DOHH2 (cell line): Measurements from ENCODE around the gene MAP3K5.

Source experiments
- H3F3A ChIP-seq: fragments of 200-600 bp; sonication (generic), shearing (Covaris generic); 2 replicates; pipeline ENCODE4 v1.6.0; 2016; ENCODE audit warnings: antibody characterized with exemption, mild to moderate bottlenecking; ENCODE audit not compliant: control insufficient read depth, insufficient read depth
- H3K27ac ChIP-seq: fragments of 200-600 bp; sonication (generic); 2 replicates; pipeline ENCODE4 v1.5.1; 2014; ENCODE audit warnings: low read depth, mild to moderate bottlenecking, low read length, moderate library complexity
- H3K27me3 ChIP-seq: fragments of 200-600 bp; sonication (generic); 2 replicates; pipeline ENCODE4 v1.6.1; 2014; ENCODE audit warnings: mild to moderate bottlenecking, low read length, mixed read lengths; ENCODE audit not compliant: control insufficient read depth
- H3K36me3 ChIP-seq: fragments of 200-600 bp; sonication (generic); 2 replicates; pipeline ENCODE4 v1.6.1; 2014; ENCODE audit warnings: mild to moderate bottlenecking, low read length, moderate library complexity, mixed read lengths; ENCODE audit not compliant: control insufficient read depth
- H3K4me1 ChIP-seq: fragments of 200-600 bp; sonication (generic); 2 replicates; pipeline ENCODE4 v1.6.1; 2014; ENCODE audit warnings: mild to moderate bottlenecking, low read length, mixed read lengths; ENCODE audit not compliant: control insufficient read depth
- H3K4me2 ChIP-seq: fragments of 200-600 bp; sonication (generic); 2 replicates; pipeline ENCODE4 v1.6.0; 2014; ENCODE audit warnings: mild to moderate bottlenecking, low read length, moderate library complexity
- H3K4me3 ChIP-seq: fragments of 200-600 bp; sonication (generic); 2 replicates; pipeline ENCODE4 v1.5.1; 2014; ENCODE audit warnings: mild to moderate bottlenecking, low read length, mixed read lengths
- H3K79me2 ChIP-seq: fragments of 200-600 bp; sonication (generic); 2 replicates; pipeline ENCODE4 v1.6.1; 2014; ENCODE audit warnings: mild to moderate bottlenecking, low read length, mixed read lengths; ENCODE audit not compliant: control insufficient read depth
- H3K9me2 ChIP-seq: fragments of 200-600 bp; sonication (generic); replicated peaks from 2 replicates; pipeline ENCODE4 v1.6.1; 2014; ENCODE audit warnings: mild to moderate bottlenecking, low read length, mixed read lengths; ENCODE audit not compliant: control insufficient read depth
- H3K9me3 ChIP-seq: fragments of 200-600 bp; sonication (generic); 2 replicates; pipeline ENCODE4 v1.6.1; 2014; ENCODE audit warnings: antibody characterized with exemption, low read length, mixed read lengths; ENCODE audit not compliant: control insufficient read depth, insufficient read depth
- H4K20me1 ChIP-seq: fragments of 200-600 bp; sonication (generic); 2 replicates; pipeline ENCODE4 v1.6.0; 2014; ENCODE audit warnings: low read depth, mild to moderate bottlenecking, antibody characterized with exemption, low read length, moderate library complexity; ENCODE audit not compliant: control insufficient read depth, insufficient read depth
- CTCF ChIP-seq: fragments of 200-600 bp; sonication (generic); IDR thresholded peaks from one replicate; pipeline ENCODE4 v1.5.1; 2014; ENCODE audit warnings: antibody characterized with exemption, mild to moderate bottlenecking, low read depth, low read length; ENCODE audit not compliant: poor library complexity, severe bottlenecking
- EZH2phosphoT487 ChIP-seq: fragments of 200-600 bp; sonication (generic); IDR thresholded peaks from 2 replicates; pipeline ENCODE4 v1.6.1; 2017; ENCODE audit warnings: borderline replicate concordance, mild to moderate bottlenecking, antibody characterized with exemption, low read length, moderate library complexity, mixed read lengths

The MAP3K5 gene

GRCh38 chr6:136600818-136601217, 191.5 kb downstream of the MAP3K5 start:
- Histone ChIP-seq H3K27ac (no peak overlapping the region), H4K20me1 (no peaks in the 10 kb centered on the region), H3K79me2 (no peaks in the 10 kb centered on the region), H3K4me2 (no peak overlapping the region), H3K9me3 (no peaks in the 10 kb centered on the region), H3K36me3 (no peaks in the 10 kb centered on the region), H3K4me1 (no peaks in the 10 kb centered on the region), H3K4me3 (no peak overlapping the region), H3K9me2 (no peaks in the 10 kb centered on the region), H3F3A (no peaks in the 10 kb centered on the region), H3K27me3 (no peaks in the 10 kb centered on the region)
- TF ChIP-seq CTCF (no peak), EZH2phosphoT487 (no peak)

- H3K4me3 ChIP-seq, result no peak overlapping the region
- H3K9me2 ChIP-seq, result no peaks in the 10 kb centered on the region
- no peaks in the 10 kb centered on the region for H3K79me2 ChIP-seq
- no peaks in the 10 kb centered on the region for H3F3A ChIP-seq
- no peaks in the 10 kb centered on the region for H4K20me1 ChIP-seq
- H3K4me2 ChIP-seq, result no peak overlapping the region
- no peak for TF ChIP-seq CTCF
- no peak for TF ChIP-seq EZH2phosphoT487
- no peaks in the 10 kb centered on the region for H3K4me1 ChIP-seq
- no peaks in the 10 kb centered on the region for H3K36me3 ChIP-seq
- H3K9me3 ChIP-seq, result no peaks in the 10 kb centered on the region
- H3K27ac ChIP-seq, result no peak overlapping the region
- no peaks in the 10 kb centered on the region for H3K27me3 ChIP-seq
These were observed 192.8 kb downstream of the MAP3K5 start for GRCh38 chr6:136599329-136600011.

- no peaks in the 10 kb centered on the region for H3K9me3 ChIP-seq
- H3F3A ChIP-seq, result no peaks in the 10 kb centered on the region
- H3K27ac ChIP-seq, result no peak overlapping the region
- H3K9me2 ChIP-seq, result no peaks in the 10 kb centered on the region
- peaks cover 6% of the 10 kb centered on the region for H3K4me1 ChIP-seq
- no peaks in the 10 kb centered on the region for H3K27me3 ChIP-seq
- no peaks in the 10 kb centered on the region for H3K36me3 ChIP-seq
- no peaks in the 10 kb centered on the region for H3K79me2 ChIP-seq
- TF ChIP-seq EZH2phosphoT487, result no peak
- H3K4me2 ChIP-seq, result no peak overlapping the region
- H4K20me1 ChIP-seq, result no peaks in the 10 kb centered on the region
- no peak overlapping the region for H3K4me3 ChIP-seq
These were observed 194.2 kb downstream of the MAP3K5 start for GRCh38 chr6:136598048-136598447.

- H3K79me2 ChIP-seq, result no peaks in the 10 kb centered on the region
- TF ChIP-seq EZH2phosphoT487, result no peak
- no peak for TF ChIP-seq CTCF
- H3K4me1 ChIP-seq, result peaks cover 6% of the 10 kb centered on the region
- no peaks in the 10 kb centered on the region for H4K20me1 ChIP-seq
- no peak overlapping the region for H3K27ac ChIP-seq
- H3K4me3 ChIP-seq, result no peak overlapping the region
- H3K4me2 ChIP-seq, result no peak overlapping the region
- no peaks in the 10 kb centered on the region for H3K9me2 ChIP-seq
- no peaks in the 10 kb centered on the region for H3K27me3 ChIP-seq
- H3K9me3 ChIP-seq, result no peaks in the 10 kb centered on the region
- H3F3A ChIP-seq, result no peaks in the 10 kb centered on the region
- no peaks in the 10 kb centered on the region for H3K36me3 ChIP-seq
These were observed 197.6 kb downstream of the MAP3K5 start for GRCh38 chr6:136594671-136595070.
